Ishikawa (cell line): ENCODE data around the gene TBX1.

Experiments
- CEBPB ChIP-seq: IDR thresholded peaks from 2 replicates; pipeline ENCODE4 v1.6.1; 2012
- CREB1 ChIP-seq: IDR thresholded peaks from 2 replicates; pipeline ENCODE4 v1.6.1; 2012; ENCODE audit warnings: low read depth
- EP300 ChIP-seq: IDR thresholded peaks from 2 replicates; pipeline ENCODE4 v1.6.1; 2012; ENCODE audit warnings: borderline replicate concordance
- MAX ChIP-seq: IDR thresholded peaks from 2 replicates; pipeline ENCODE4 v1.6.1; 2012
- REST ChIP-seq: IDR thresholded peaks from 2 replicates; pipeline ENCODE4 v1.6.1; 2012; ENCODE audit warnings: low read depth, mild to moderate bottlenecking
- TAF1 ChIP-seq: IDR thresholded peaks from 2 replicates; pipeline ENCODE4 v1.6.1; 2012; ENCODE audit warnings: low read depth, mild to moderate bottlenecking
- TEAD4 ChIP-seq: IDR thresholded peaks from 2 replicates; pipeline ENCODE4 v1.6.1; 2012
- ZBTB7A ChIP-seq: IDR thresholded peaks from 2 replicates; pipeline ENCODE4 v1.6.1; 2012; ENCODE audit warnings: low read depth

DNA sequence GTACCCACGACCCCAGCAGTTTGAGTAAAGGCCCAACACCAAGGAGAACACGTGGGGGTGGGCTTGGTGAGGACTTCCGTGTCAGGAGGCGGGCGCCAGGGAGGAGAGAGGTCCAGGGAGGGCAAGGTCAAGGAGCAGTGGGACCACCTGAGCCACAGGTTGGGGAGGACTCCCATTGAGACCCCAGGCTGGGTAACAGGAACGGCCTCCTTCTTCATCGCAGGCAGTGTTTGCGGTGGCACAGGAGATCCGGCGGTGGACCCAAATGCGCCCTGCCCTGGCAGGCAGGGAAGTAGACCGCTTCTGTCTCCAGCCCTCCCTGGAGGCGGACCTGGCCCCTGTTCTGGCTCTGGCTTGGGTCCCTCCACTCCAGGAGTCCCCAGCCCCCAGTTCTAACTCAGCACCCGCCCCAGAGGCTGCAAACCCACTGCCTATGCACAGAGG is 5.9 kb upstream of the TBX1 start:
- TF ChIP-seq REST (no peak), ZBTB7A (no peak), EP300 (no peak), CEBPB (no peak), TEAD4 (no peak), CREB1 (no peak), MAX (no peak), TAF1 (no peak)
